ENCODE measurements around the gene FAM193A.

Gene FAM193A

GRCh38 chr4:2489841-2490552 lies 46.5 kb upstream of the FAM193A start:
- H3K36me3 ChIP-seq (ENCODE audit: low read depth) = peaks cover 53% of the 10 kb centered on the region
- no peaks in the 10 kb centered on the region for H3K27me3 ChIP-seq (ENCODE audit: insufficient read depth, poor library complexity, severe bottlenecking)
- ATAC-seq (ENCODE audit: low read depth) = peak; percentile 36
- TF ChIP-seq CTCF (IDR thresholded peaks at IDR 0.05; ENCODE audit: poor library complexity, severe bottlenecking) = no peak
- peaks cover 8% of the 10 kb centered on the region for H3K4me1 ChIP-seq (ENCODE audit: insufficient read depth, poor library complexity, severe bottlenecking)
- no peak overlapping the region for H3K4me3 ChIP-seq (ENCODE audit: severe bottlenecking)
- peak overlapping the region; percentile 44 for H3K27ac ChIP-seq (ENCODE audit: poor library complexity, severe bottlenecking)
- no peak for DNase-seq (ENCODE audit: low spot score)
- H3K9me3 ChIP-seq (ENCODE audit: severe bottlenecking) = no peaks in the 10 kb centered on the region

- Histone ChIP-seq H3K4me1 (ENCODE audit: insufficient read depth, poor library complexity, severe bottlenecking) (peaks cover 8% of the 10 kb centered on the region), H3K4me3 (ENCODE audit: severe bottlenecking) (no peak overlapping the region), H3K27ac (ENCODE audit: poor library complexity, severe bottlenecking) (no peak overlapping the region), H3K27me3 (ENCODE audit: insufficient read depth, poor library complexity, severe bottlenecking) (no peaks in the 10 kb centered on the region), H3K9me3 (ENCODE audit: severe bottlenecking) (no peaks in the 10 kb centered on the region), H3K36me3 (ENCODE audit: low read depth) (peaks cover 79% of the 10 kb centered on the region)
- ATAC-seq (ENCODE audit: low read depth) (no peak), DNase-seq (ENCODE audit: low spot score) (no peak)
- TF ChIP-seq CTCF (IDR thresholded peaks at IDR 0.05; ENCODE audit: poor library complexity, severe bottlenecking) = no peak
Observed at GRCh38 chr4:2492970-2493369, 43.5 kb upstream of the FAM193A start.

DNA sequence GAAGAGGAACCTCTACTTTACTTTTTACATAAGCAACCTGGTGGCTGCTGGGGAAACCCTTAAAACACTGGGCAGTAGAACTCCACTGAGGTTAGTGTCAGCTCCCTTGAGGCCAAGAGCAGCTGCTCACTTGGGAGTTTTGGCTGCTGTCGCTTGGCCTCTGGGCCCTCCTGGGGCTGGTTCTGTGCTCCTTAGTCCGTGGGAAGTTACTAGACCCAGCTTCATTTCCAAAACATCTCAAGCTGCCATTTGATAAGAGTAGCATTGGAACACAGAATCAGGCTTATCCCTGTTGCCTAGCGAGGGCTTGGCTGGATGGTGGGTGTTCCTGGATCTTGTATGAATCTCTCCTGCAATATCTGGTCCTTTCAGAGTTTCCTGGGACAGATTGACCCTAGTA lies 41.5 kb upstream of the FAM193A start:
- H3K9me3 ChIP-seq (ENCODE audit: severe bottlenecking) = no peaks in the 10 kb centered on the region
- no peak for ATAC-seq (ENCODE audit: low read depth)

GRCh38 chr4:2497324-2497723 lies 39.1 kb upstream of the FAM193A start:
- no peak for ATAC-seq (ENCODE audit: low read depth)
- H3K4me3 ChIP-seq (ENCODE audit: severe bottlenecking) = no peak overlapping the region
- TF ChIP-seq CTCF (IDR thresholded peaks at IDR 0.05; ENCODE audit: poor library complexity, severe bottlenecking) = no peak
- H3K27ac ChIP-seq (ENCODE audit: poor library complexity, severe bottlenecking) = no peak overlapping the region
- H3K9me3 ChIP-seq (ENCODE audit: severe bottlenecking) = no peaks in the 10 kb centered on the region
- H3K27me3 ChIP-seq (ENCODE audit: insufficient read depth, poor library complexity, severe bottlenecking) = no peaks in the 10 kb centered on the region
- H3K4me1 ChIP-seq (ENCODE audit: insufficient read depth, poor library complexity, severe bottlenecking) = no peaks in the 10 kb centered on the region
- peaks cover 99% of the 10 kb centered on the region for H3K36me3 ChIP-seq (ENCODE audit: low read depth)
- no peak for DNase-seq (ENCODE audit: low spot score)

More for the DNA sequence above, 41.5 kb upstream of the FAM193A start:
- H3K4me3 ChIP-seq (ENCODE audit: severe bottlenecking) = no peak overlapping the region
- H3K36me3 ChIP-seq (ENCODE audit: low read depth) = peaks cover 99% of the 10 kb centered on the region
- no peak for TF ChIP-seq CTCF (IDR thresholded peaks at IDR 0.05; ENCODE audit: poor library complexity, severe bottlenecking)
- H3K4me1 ChIP-seq (ENCODE audit: insufficient read depth, poor library complexity, severe bottlenecking) = peaks cover 6% of the 10 kb centered on the region
- H3K27ac ChIP-seq (ENCODE audit: poor library complexity, severe bottlenecking) = no peak overlapping the region
- no peaks in the 10 kb centered on the region for H3K27me3 ChIP-seq (ENCODE audit: insufficient read depth, poor library complexity, severe bottlenecking)
- DNase-seq (ENCODE audit: low spot score) = no peak

DNA sequence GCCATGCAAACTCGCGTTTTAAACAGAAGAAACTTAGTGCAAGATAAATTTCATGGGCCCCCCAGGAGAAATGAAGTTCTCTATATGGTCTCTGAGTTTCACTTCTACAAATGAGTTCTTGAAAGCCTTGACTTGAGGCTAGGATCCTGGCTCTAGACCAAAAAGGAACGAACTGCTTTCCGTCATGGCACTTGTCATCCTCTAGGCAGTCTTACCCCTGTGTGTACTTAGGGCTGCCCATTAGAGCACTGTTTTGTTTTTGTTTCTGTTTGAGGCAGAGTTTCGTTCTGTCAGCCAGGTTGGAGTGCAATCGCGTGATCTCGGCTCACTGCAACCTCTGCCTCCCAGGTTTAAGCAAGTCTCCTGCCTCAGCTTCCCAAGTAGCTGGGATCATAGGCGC lies 38.5 kb upstream of the FAM193A start:
- Histone ChIP-seq H3K4me3 (ENCODE audit: severe bottlenecking) (no peak overlapping the region), H3K9me3 (ENCODE audit: severe bottlenecking) (no peaks in the 10 kb centered on the region), H3K4me1 (ENCODE audit: insufficient read depth, poor library complexity, severe bottlenecking) (no peaks in the 10 kb centered on the region), H3K27ac (ENCODE audit: poor library complexity, severe bottlenecking) (no peak overlapping the region), H3K36me3 (ENCODE audit: low read depth) (peaks cover 95% of the 10 kb centered on the region), H3K27me3 (ENCODE audit: insufficient read depth, poor library complexity, severe bottlenecking) (no peaks in the 10 kb centered on the region)
- no peak for ATAC-seq (ENCODE audit: low read depth)
- no peak for TF ChIP-seq CTCF (IDR thresholded peaks at IDR 0.05; ENCODE audit: poor library complexity, severe bottlenecking)
- no peak for DNase-seq (ENCODE audit: low spot score)
